ENCODE data around the gene LRCH1. TPM values are rescaled to one million over a fixed set of nuclear protein-coding genes. Genes with fewer than 3 reads are reported as not detected.

The LRCH1 gene
- total RNA-seq, 4 donors from 2014 or later, result 54.3 to 72.2 (median 57.4) TPM

DNA sequence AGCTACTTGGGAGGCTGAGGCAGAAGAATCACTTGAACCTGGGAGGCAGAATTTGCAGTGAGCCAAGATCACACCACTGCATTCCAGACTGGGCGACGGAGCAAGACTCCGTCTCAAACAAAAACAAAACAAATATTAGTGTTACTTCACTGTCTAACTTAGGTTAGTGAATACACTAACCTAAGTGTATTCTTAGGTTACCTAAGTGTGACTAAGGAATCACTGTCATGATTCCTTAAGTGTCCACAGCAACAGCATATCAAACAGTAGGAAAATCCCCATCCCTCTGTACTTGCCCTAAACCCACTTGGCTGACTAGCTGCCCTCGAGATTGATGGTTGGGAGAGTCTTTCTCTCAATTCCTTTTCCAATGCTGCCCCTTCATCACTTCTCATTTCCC, 11.8 kb upstream of the LRCH1 start:
- Histone ChIP-seq H3K9me3 (no peaks in the 10 kb centered on the region), H3K4me3 (no peak overlapping the region), H3K4me1 (no peaks in the 10 kb centered on the region), H3K36me3 (no peaks in the 10 kb centered on the region), H3K27me3 (no peaks in the 10 kb centered on the region), H3K27ac (no peak overlapping the region)
- no peak for ATAC-seq
- WGBS, 2 donors (ENCODE audit: low coverage in 1 of 2), result 72 to 86% methylated on average over 4 of the region's 4 CpGs
- TF ChIP-seq POLR2A (IDR thresholded peaks at IDR 0.05) (no peak), POLR2AphosphoS5 (IDR thresholded peaks at IDR 0.05) (no peak)
- TF ChIP-seq, protein P1, sequence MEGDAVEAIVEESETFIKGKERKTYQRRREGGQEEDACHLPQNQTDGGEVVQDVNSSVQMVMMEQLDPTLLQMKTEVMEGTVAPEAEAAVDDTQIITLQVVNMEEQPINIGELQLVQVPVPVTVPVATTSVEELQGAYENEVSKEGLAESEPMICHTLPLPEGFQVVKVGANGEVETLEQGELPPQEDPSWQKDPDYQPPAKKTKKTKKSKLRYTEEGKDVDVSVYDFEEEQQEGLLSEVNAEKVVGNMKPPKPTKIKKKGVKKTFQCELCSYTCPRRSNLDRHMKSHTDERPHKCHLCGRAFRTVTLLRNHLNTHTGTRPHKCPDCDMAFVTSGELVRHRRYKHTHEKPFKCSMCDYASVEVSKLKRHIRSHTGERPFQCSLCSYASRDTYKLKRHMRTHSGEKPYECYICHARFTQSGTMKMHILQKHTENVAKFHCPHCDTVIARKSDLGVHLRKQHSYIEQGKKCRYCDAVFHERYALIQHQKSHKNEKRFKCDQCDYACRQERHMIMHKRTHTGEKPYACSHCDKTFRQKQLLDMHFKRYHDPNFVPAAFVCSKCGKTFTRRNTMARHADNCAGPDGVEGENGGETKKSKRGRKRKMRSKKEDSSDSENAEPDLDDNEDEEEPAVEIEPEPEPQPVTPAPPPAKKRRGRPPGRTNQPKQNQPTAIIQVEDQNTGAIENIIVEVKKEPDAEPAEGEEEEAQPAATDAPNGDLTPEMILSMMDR (IDR thresholded peaks at IDR 0.05), result no peak

DNA sequence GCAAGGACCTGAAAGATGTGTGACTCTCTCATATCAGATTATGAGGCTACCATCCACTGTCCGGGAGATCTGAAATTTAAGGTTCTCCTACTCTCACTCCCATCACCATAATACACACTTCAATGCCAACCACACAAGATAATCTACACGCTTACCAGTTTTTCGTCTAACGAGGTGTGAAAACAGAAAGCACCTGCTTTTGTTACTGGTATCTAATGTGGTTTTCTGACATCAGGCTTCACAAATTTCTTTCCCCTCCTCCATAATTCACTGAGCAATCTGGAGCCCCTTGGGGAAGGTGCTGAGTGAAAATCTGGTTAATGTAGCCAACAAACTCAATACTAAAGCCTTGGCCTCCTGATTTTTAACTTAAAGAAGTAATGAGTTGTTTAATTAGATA, 10.1 kb upstream of the LRCH1 start:
- no peaks in the 10 kb centered on the region for H3K27me3 ChIP-seq
- no peak for ATAC-seq
- H3K4me3 ChIP-seq, result no peak overlapping the region
- H3K36me3 ChIP-seq, result no peaks in the 10 kb centered on the region
- no peaks in the 10 kb centered on the region for H3K4me1 ChIP-seq
- WGBS, 2 donors (ENCODE audit: low coverage in 1 of 2), result 95 to 98% methylated on average over 4 of the region's 4 CpGs
- no peak overlapping the region for H3K27ac ChIP-seq
- no peak for TF ChIP-seq POLR2AphosphoS5 (IDR thresholded peaks at IDR 0.05)
- TF ChIP-seq, protein P1 (IDR thresholded peaks at IDR 0.05), result no peak
- TF ChIP-seq POLR2A (IDR thresholded peaks at IDR 0.05), result no peak
- no peak for TF ChIP-seq EP300 (IDR thresholded peaks at IDR 0.05)
- H3K9me3 ChIP-seq, result no peaks in the 10 kb centered on the region

DNA sequence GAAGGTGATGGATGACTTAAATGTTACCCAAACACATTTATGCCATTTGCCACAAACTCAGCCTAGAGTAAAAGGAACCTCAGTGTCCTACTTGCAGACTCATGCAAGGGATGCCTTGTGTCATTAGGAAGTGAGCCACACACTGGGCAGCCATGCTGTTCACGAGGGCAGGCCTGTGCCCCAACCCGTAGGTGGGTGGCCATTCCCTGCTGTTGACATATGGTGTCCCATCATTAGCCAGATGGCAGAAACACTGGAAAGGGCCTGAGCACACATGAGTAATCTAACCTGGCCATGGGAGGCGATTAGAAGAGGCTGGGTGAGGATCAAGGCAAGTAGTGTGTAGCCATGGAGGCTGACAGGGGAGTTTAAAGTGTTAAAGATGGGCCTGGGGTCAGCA, 9.7 kb upstream of the LRCH1 start:
- Histone ChIP-seq H3K27ac (no peak overlapping the region), H3K4me3 (no peak overlapping the region), H3K9me3 (no peaks in the 10 kb centered on the region), H3K27me3 (no peaks in the 10 kb centered on the region), H3K4me1 (no peaks in the 10 kb centered on the region), H3K36me3 (no peaks in the 10 kb centered on the region)
- 100% methylated on average over 1 of the region's 3 CpGs for WGBS, 2 donors (ENCODE audit: low coverage in 1 of 2)
- no peak for ATAC-seq
- TF ChIP-seq POLR2A (IDR thresholded peaks at IDR 0.05) (no peak), POLR2AphosphoS5 (IDR thresholded peaks at IDR 0.05) (no peak), EP300 (IDR thresholded peaks at IDR 0.05) (no peak)
- TF ChIP-seq, protein P1 (IDR thresholded peaks at IDR 0.05), result no peak

DNA sequence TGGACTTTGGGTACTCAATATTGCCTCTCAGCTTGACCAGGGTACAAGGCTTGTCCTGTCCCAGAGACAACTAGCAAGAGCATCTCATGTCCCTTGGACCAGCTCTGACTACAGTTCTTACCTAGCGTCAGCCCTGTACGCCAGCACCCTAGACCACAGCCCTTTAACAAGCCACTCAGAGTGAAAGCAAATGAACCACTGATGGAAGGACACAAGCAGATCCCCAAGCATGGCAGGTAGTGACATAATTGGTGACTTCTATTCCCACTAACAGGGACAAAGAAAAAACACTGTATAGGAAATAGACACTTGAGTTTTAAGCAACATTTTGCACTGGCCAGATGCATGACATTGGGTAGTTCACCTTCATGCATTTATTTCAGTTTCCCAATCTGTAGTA, 8.8 kb upstream of the LRCH1 start:
- no peak overlapping the region for H3K4me3 ChIP-seq
- TF ChIP-seq POLR2A (IDR thresholded peaks at IDR 0.05), result no peak
- no peak for TF ChIP-seq POLR2AphosphoS5 (IDR thresholded peaks at IDR 0.05)
- TF ChIP-seq, protein P1 (IDR thresholded peaks at IDR 0.05), result no peak
- no peak for TF ChIP-seq EP300 (IDR thresholded peaks at IDR 0.05)
- H3K27me3 ChIP-seq, result no peaks in the 10 kb centered on the region
- no peaks in the 10 kb centered on the region for H3K9me3 ChIP-seq
- no peaks in the 10 kb centered on the region for H3K4me1 ChIP-seq
- ATAC-seq, result no peak
- 100% methylated on average over 1 to 2 of the region's 2 CpGs for WGBS, 2 donors (ENCODE audit: low coverage in 1 of 2)
- no peaks in the 10 kb centered on the region for H3K36me3 ChIP-seq
- no peak overlapping the region for H3K27ac ChIP-seq

DNA sequence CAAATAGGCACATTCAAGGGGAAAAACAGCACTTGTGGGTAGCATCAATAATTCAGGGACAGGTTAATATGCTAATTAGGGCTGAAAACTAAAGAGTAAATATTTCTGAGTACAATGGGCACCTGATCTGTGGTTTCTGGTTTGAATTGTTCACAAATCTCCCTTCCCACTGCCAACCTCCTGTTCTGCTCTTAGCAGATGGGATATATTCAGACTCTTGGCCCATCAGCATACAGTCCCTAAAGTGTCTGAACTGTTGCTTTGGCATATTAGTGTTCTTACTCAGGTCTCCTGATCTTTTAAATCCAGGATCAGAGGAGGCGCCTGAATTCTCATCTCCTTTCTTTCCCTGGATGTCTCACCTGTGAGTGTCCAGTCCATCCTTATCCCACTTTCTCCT, 8.2 kb upstream of the LRCH1 start:
- no peak overlapping the region for H3K4me3 ChIP-seq
- H3K27me3 ChIP-seq, result no peaks in the 10 kb centered on the region
- H3K4me1 ChIP-seq, result no peaks in the 10 kb centered on the region
- WGBS, 2 donors (ENCODE audit: low coverage in 1 of 2), result 100% methylated on average over 1 of the region's 1 CpG
- ATAC-seq, result no peak
- H3K27ac ChIP-seq, result no peak overlapping the region
- H3K36me3 ChIP-seq, result no peaks in the 10 kb centered on the region
- H3K9me3 ChIP-seq, result no peaks in the 10 kb centered on the region
- TF ChIP-seq POLR2A (IDR thresholded peaks at IDR 0.05) (no peak), POLR2AphosphoS5 (IDR thresholded peaks at IDR 0.05) (no peak), EP300 (IDR thresholded peaks at IDR 0.05) (no peak)
- TF ChIP-seq, protein P1 (IDR thresholded peaks at IDR 0.05), result no peak
